SKM-1 (cell line): ENCODE results near the gene GMDS.

Experiments used
- DNase-seq: peaks from one replicate; lab custom pipeline; 2025; ENCODE audit not compliant: unreplicated experiment; lab: John Stamatoyannopoulos, UW

The GMDS gene

GRCh38 chr6:2000962-2001361 lies 244.4 kb downstream of the GMDS start:
- no peak for DNase-seq

GRCh38 chr6:1997702-1998101 lies 247.7 kb downstream of the GMDS start:
- no peak for DNase-seq

- no peak for DNase-seq
These were observed 249.8 kb downstream of the GMDS start for GRCh38 chr6:1995636-1996035.

GRCh38 chr6:1993042-1993441 lies 252.4 kb downstream of the GMDS start:
- no peak for DNase-seq

- no peak for DNase-seq
These were observed 254.0 kb downstream of the GMDS start for GRCh38 chr6:1991332-1991878.

GRCh38 chr6:1988843-1989242 lies 256.6 kb downstream of the GMDS start:
- DNase-seq, result no peak

GRCh38 chr6:1987640-1988039 lies 257.8 kb downstream of the GMDS start:
- DNase-seq, result no peak

- no peak for DNase-seq
These were observed 258.8 kb downstream of the GMDS start for GRCh38 chr6:1986454-1987243.

GRCh38 chr6:1984346-1984994 lies 260.9 kb downstream of the GMDS start:
- no peak for DNase-seq

- DNase-seq, result no peak
These were observed 261.6 kb downstream of the GMDS start for GRCh38 chr6:1983850-1984249.

- DNase-seq, result peak; percentile 20
These were observed 272.4 kb downstream of the GMDS start for GRCh38 chr6:1972962-1973361.

- no peak for DNase-seq
These were observed 273.8 kb downstream of the GMDS start for GRCh38 chr6:1971612-1972011.

- no peak for DNase-seq
These were observed 275.2 kb downstream of the GMDS start for GRCh38 chr6:1970151-1970561.

GRCh38 chr6:1966713-1967112 lies 278.7 kb downstream of the GMDS start:
- DNase-seq, result no peak

GRCh38 chr6:1965596-1966224 lies 279.7 kb downstream of the GMDS start:
- no peak for DNase-seq

GRCh38 chr6:1963596-1963995 lies 281.8 kb downstream of the GMDS start:
- DNase-seq, result no peak

- no peak for DNase-seq
These were observed 283.2 kb downstream of the GMDS start for GRCh38 chr6:1962201-1962600.

- DNase-seq, result no peak
These were observed 284.8 kb downstream of the GMDS start for GRCh38 chr6:1960486-1961142.

- no peak for DNase-seq
These were observed 287.1 kb downstream of the GMDS start for GRCh38 chr6:1958257-1958656.

GRCh38 chr6:1957746-1958145 lies 287.7 kb downstream of the GMDS start:
- no peak for DNase-seq

- no peak for DNase-seq
These were observed 292.6 kb downstream of the GMDS start for GRCh38 chr6:1952740-1953360.
